Stimulated activated CD4-positive, alpha-beta T cell treated with anti-CD3 and anti-CD28 coated beads, Interleukin-15, amount 100 ng/mL, for 1 hour (primary cell): ENCODE data around the gene ITGA11.
"Not testable (repeated sequence)": the region's sequence is repeated elsewhere in the genome, so short reads cannot be mapped to it uniquely, and the experiment has no call there.

Experiments used
- DNase-seq, 2 donors: peaks; one replicate each; pipeline ENCODE4 v3.0.0-alpha.2; 2020; ENCODE audit warnings: low read depth in 1 of 2, low spot score in 1 of 2

The ITGA11 gene

DNA sequence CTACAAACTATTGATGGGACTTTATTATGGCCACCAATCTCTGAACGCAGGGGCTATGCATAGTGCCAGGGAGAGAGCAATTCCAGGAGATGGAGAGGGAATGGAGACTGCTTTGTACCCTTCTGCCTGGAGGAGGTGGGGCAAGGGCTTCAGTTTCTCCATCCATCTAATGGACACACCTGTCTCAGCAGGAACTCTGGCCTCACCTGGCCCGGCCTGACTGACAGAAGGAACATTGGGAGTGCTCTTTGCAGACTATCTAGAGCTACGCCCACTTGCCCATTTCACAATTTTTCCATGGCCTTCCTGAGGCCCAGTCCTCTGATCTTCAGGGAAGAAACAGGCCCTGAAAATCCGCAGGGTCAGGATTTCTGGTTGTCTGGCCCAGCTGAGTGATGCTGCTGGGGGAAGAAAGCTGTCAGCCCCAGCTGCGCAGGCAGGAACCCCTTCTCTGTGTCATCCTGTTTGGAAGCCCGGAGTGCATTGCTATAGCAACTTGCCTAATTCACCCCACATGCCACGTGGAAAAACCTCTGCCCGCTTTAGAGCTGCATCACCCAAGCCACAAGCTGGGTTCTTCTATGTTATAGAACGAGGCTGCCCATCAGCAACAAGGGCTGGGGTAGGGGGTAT, 6.4 kb downstream of the ITGA11 start:
- DNase-seq = no peak

DNA sequence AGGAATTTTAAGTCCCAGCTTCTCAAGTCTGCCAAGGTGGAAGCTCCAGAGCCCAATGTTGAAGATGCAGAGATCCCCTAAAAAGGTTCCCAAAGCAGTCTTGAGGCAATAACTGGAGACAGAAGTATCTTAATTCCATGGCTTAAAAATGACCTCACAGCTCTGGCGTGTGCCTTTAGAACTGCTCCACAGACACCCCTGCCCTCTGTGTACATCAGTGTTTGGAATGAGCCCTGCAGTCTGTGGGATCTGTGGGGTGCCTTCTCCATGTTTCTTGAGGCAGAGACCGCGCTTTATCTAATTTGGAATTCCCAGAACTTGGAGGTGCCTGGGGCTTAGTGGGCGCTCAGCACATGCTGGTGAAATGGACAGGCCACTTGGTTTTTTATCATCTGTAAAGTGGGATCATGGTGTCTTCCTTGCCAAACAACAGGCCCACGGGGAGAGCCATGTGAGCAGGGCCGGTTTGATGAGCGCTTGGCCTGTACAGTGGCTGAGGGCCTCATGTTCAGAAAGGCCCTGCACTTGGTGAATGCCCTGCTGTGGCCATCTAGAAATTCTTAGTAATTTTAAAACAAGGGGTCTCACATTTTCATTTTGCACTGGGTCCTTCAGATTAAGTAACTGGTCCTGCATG, 7.1 kb downstream of the ITGA11 start:
- DNase-seq = no peak

DNA sequence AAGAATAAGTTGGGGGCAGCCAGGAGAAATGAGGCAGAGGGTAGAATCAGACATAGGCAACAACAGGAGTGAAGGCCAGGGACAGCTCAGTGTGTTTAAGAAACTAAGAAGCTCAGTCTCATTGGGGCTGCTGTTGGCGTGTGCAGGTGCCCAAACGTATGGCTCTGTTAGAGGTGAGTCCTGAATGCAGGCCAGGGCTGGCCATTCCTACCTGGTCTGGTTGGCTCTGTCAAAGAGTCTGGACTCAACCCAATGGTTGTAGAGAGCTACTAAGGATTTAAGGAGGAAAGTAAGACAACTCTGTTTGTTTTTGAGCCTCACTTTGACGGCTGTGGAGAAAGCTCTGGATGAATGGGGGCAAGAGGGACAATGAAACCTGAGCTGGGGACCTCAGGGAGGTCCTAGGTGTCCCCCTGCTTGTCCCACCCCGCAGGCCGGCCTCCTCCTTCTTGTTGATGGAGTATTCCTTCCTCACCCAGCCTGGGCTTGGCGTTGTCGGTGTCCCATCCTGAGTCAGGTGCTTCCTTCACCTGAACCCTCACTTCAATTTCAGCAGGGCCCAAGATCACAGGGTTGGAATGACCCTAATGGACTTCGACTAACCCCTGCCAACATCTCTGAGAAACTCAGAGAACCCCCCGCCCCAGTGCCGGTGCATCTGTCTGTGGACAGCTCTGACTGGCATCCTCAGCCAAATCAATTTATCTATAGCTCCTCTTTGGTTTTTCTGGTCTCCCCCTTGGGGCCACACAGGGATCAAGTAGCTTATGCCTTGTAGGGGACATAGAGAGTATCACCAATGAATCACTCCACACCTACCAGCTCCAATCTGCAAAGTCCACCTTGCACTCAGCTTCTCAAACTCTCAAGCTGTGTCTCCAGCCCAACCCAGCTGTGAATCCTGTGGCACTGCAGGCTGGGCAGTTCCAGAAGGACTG, 8.3 kb downstream of the ITGA11 start:
- DNase-seq = no peak

DNA sequence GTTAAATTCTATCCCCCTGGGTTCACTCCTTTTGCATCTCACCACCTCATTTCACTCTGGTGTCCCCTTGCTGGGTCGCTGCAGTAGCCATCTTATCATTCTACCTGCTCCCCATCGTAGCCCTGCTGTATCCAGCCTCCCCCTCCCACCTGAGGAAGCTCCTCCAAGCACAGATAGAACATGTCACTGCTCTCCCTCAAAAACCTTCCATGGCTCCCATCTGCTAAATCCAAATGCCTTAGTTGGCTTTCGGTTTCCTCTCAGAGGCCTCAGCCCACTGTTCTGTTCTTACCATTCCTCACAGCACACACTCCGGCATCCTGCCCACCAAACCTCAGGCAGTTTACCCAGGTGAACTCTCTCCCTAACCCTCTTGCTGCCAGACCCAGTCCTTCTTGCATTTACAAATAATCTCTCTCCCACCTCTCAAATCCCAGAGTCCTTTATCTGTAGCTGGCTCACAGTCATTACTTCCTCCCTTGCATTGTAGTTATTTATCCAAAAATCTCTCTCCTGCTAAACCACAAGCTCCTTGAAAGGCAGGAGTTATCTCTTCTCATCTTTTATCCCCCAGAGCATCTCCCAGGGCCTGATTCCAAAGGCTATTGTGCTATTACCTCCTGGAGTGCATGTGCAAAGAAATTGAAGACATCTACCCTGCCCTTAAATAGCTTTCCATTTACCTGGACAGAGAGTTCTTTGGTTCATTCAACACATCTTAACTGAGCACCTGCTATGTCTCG, 9.4 kb downstream of the ITGA11 start:
- DNase-seq = not testable (repeated sequence)

DNA sequence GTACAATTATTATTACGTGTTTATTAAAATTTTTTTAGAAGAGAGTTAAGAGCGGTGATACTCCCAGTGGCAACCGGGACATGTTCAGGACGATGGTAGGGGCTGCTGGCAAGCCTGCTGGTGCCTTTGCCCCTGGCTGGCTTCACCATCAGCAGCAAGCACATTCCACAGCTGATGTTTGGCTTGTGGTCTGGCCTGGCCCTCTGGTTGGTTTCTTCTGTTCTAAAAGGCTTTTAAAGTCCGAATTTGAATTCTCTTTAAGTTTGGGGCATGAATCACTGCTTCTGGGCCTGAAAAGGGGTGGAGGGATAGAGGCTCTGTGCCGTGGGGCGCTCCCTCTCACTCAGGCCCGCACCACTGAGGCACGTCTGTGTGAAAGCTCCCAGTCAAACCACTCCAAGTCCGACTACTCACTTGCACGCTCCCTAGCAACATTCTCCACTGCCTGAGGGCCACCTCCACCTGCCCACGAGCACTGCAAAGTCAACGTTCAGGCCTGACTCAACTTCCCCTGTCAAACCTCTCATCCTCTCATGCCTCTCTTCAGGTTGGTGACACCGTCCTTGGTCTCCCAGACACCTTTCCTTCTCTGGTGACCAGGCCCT, 10.1 kb downstream of the ITGA11 start:
- DNase-seq = no peak

DNA sequence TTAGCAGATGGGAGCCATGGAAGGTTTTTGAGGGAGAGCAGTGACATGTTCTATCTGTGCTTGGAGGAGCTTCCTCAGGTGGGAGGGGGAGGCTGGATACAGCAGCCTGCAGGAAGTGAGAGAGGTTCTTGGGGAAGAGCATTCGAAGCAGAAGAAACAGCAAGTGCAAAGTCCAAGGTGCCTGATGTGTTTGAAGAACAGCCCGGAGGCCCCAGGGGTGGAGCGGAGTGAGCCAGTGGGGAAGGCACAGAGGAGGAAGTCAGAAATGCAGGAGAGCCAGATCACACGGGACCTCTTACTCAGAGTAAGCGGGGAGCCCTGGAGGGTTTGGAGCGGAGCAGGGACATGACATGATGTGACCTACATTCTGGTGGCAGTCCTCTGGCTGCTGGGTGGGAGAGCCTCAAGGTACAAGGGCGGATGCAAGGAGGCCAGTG, 10.8 kb downstream of the ITGA11 start:
- no peak for DNase-seq

GRCh38 chr15:68420186-68420684, 11.7 kb downstream of the ITGA11 start:
- no peak for DNase-seq

DNA sequence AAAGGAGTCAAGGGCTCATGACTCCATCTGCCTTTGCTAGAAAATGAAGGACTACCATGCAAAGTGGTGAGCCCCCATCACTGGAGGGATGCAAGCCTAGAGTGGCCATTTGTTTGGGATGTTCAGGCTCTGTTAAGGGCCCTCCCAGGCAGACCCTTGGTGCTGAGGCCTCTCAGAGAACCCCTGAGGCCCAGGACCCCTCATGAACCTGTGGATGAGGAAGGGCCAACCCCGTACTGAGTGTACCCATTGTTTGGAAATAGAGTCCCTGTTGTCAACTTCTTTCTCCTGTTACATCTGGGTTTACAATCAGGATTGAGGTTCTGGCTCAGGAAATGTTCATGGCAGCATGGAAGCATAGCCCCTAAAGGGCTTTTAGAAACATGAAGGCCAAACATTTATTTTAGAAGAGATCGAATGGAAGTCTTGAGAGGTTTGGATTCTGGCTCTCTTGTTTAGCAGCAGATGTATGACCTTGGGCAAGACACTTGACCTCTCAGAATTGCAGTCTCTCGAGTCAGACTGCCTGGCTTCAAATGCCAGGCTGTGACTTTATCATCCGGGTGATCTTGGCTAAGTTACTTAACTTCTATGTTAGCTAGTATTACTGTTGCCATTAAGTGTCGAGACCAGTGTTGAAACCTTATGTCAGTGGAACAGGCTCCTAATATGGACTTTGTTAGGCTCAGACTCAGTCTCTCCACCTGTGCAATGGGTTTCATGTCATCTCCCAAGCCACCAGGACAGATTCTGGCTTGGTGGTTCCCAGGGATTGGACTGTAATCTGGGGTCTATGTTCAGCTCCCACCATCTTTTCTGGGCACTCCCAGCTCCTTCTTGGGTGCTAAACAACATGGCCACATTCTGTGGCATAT, 12.4 kb downstream of the ITGA11 start:
- DNase-seq = no peak

- no peak for DNase-seq
Observed at GRCh38 chr15:68418611-68419161, 13.3 kb downstream of the ITGA11 start.

- DNase-seq = no peak
Observed at GRCh38 chr15:68417897-68418296, 14.1 kb downstream of the ITGA11 start.

DNA sequence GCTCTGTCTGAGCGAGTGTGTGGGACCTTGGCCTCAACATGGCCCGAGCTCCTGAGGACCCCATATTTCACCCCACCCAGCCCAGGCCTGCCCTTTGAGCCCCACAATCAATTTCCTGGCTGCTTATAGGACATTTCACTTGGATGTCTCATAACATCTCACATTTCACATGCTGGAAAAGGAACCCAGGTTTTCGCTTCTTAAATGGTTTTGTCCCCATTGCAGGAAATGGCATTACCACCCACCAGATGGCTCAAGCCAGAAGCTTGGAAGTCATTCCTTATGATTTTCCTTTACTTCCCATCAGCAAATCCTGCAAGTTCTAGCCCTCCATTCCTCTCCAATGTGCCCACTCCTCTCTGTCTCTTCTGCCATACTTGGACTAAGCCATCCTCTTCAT, 14.9 kb downstream of the ITGA11 start:
- no peak for DNase-seq

GRCh38 chr15:68416158-68416535, 15.8 kb downstream of the ITGA11 start:
- no peak for DNase-seq

DNA sequence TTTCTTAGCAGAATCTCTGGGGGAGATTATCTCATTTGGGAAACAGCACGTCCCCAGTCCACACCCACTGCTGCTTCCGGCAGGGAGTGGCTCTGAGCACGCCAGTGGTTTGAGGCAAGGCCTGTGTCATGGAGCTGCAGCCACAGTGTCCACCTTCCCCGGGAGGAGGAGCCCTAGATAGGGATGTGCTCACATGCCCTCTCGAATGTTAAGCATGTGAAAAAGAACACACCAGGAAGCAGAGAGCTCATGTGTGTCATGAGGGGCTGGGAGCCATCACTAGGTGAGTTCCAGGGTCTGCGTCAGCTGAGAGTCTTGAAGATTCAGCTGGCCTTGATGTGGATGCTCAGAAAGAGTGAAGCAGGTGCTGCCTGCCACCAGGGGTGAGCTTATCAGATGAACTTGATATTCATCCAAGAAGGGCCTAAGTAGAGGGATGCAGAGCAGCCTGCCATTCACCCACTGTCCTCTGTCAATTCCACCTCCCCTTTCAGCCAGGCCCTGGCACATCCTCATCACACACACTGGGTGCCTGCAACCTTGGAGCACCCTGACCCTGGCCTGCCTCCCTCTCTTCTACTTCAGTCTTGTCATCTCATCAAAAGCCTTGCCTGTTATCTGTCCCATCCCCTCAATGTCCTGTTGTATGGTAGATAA, 16.3 kb downstream of the ITGA11 start:
- DNase-seq = no peak

- DNase-seq = no peak
Observed at GRCh38 chr15:68415061-68415460, 16.9 kb downstream of the ITGA11 start.

DNA sequence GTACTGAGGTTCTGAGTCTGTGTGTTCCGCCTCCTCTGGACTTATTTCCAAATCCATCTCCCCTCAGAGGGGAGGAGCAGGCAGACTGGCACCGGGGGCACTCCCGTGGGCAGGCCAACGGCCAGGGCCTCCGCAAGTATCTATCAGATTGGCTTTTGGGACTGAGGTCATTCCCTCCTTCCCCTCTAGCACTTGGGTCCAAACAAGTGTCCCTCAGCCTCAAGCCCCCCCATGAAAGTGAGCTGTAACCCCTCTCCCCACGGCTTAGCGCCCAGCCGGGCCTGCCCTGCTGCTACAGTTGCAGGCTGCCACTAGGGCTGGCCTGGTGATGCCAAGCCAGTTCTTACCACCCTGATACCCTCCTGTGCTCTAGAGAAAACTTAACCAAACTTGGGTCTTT, 17.4 kb downstream of the ITGA11 start:
- no peak for DNase-seq

DNA sequence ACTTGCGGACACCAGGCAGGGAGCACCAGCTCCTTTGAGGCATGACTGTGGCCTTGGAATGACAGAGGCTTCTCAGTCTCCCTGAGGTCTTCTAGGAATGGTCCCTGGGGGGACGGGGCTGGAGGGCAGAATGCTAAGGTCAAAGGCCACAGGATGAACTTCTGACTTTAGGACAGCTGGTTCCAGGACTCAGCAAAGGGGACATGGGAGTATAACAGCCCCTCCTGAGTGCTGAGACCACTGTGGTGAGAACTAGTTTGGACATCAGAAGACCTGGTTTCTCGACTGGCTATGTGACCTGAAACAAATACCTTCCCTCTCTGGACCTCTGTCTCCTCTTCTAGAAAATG, 17.8 kb downstream of the ITGA11 start:
- no peak for DNase-seq

- DNase-seq = no peak
Observed at GRCh38 chr15:68413363-68414205, 18.4 kb downstream of the ITGA11 start.

GRCh38 chr15:68412218-68412617, 19.7 kb downstream of the ITGA11 start:
- no peak for DNase-seq
